Erythroblast (primary cell): ENCODE data around the gene FOXK1.

Source experiments
- GATA1 ChIP-seq: IDR thresholded peaks from 2 replicates; pipeline ENCODE4 v1.6.1; 2011; ENCODE audit warnings: low read depth, mild to moderate bottlenecking, control low read depth, low read length, moderate library complexity
- POLR2A ChIP-seq: IDR thresholded peaks from 2 replicates; pipeline ENCODE4 v1.6.1; 2011; ENCODE audit warnings: mild to moderate bottlenecking, low read length

GRCh38 chr7:4650433-4651047, 31.6 kb upstream of the FOXK1 start:
- TF ChIP-seq POLR2A (no peak), GATA1 (no peak)
